ENCODE results near the gene GBP1. TPM values are rescaled to one million over a fixed set of nuclear protein-coding genes. Genes with fewer than 3 reads are reported as not detected.
A peak's percentile ranks its signal among the peaks of the same experiment; 100 is the strongest.

Gene GBP1
- 26.5 and 26.6 TPM in 2 replicates for total RNA-seq (2013; cell fraction: nucleolus; rRNA removed)
- total RNA-seq (2014; rRNA removed), result 5.1 and 5.3 TPM in 2 replicates
- 6.8 and 6.9 TPM in 2 replicates for total RNA-seq (2014; rRNA removed; fragmentation: Illumina TruSeq; extraction: Trizol)
- 3.9 and 4.8 TPM in 2 replicates for total RNA-seq (2021)
- 9.7 TPM for polyA plus RNA-seq (2011; ENCODE audit: low read depth)
- 8.7 and 8.9 TPM in 2 replicates for polyA plus RNA-seq (2011; rRNA removed)
- polyA plus RNA-seq (2011; cell fraction: cytosol; rRNA removed), result 4.2 and 4.7 TPM in 2 replicates
- 16.8 and 17.4 TPM in 2 replicates for polyA plus RNA-seq (2011; cell fraction: nucleus; rRNA removed)
- 14.2 and 14.8 TPM in 2 replicates for polyA plus RNA-seq (2012)
- 7.2 and 8.4 TPM in 2 replicates for polyA plus RNA-seq (2014; fragmentation: Illumina TruSeq; extraction: Trizol)
- polyA plus RNA-seq (2014; fragmentation: Nextera tagmentation; extraction: Ambion mirVana), result 1 to 10 TPM; 3.6 to 6.2 TPM
- 3.4 and 4.2 TPM in 2 replicates for polyA plus RNA-seq (2014; rRNA removed)
- 1 to 10 TPM; 1.5 to 1.8 TPM for polyA plus RNA-seq (2016; fragmentation: Nextera tagmentation; extraction: Ambion mirVana)
- polyA minus RNA-seq (2011; rRNA and poly(A)+ RNA removed), result 6.7 and 9.0 TPM in 2 replicates
- 1.6 and 4.3 TPM in 2 replicates for polyA minus RNA-seq (2011; cell fraction: cytosol; rRNA and poly(A)+ RNA removed)
- 14.4 and 18.2 TPM in 2 replicates for polyA minus RNA-seq (2011; cell fraction: nucleus; rRNA and poly(A)+ RNA removed)
- percentile 67 among the genes with signal in this experiment for Bru-seq, nascent RNA
- percentile 63 among the genes with signal in this experiment for BruChase-seq, experiment 1, labeled RNA remaining after a 6-hour chase
- percentile 59 among the genes with signal in this experiment for BruChase-seq, experiment 2, labeled RNA remaining after a 2-hour chase
- long read RNA-seq, experiment 1, transcript GBP1-201 (11 exons, 3,035 nt), result major isoform, 12 of 22 reads
- long read RNA-seq, experiment 1, partial matches to known transcripts, result 9 of 22 reads
- long read RNA-seq, experiment 1, other reads (novel, unspliced or antisense), result 1 of 22 reads
- long read RNA-seq, experiment 2, transcript GBP1-201 (11 exons, 3,035 nt), result major isoform, 115 of 209 reads
- long read RNA-seq, experiment 2, partial matches to known transcripts, result 85 of 209 reads
- long read RNA-seq, experiment 2, other reads (novel, unspliced or antisense), result 7 of 209 reads

- Histone ChIP-seq H3K27ac (ENCODE audit: control insufficient read depth, insufficient read depth) (peak within 1 kb of the TSS; percentile 94), H3K9ac (ENCODE audit: control insufficient read depth, insufficient read depth, low read length) (peak within 1 kb of the TSS; percentile 85), H3K27me3 (replicated peaks in 1 of 2; ENCODE audit: control insufficient read depth in 2 of 2, insufficient read depth in 2 of 2, low read length in 1 of 2) (no peaks in the 10 kb centered on the region), H3K4me3 (peak within 1 kb of the TSS; percentile 80), H4K20me1 (ENCODE audit: control insufficient read depth, insufficient read depth) (no peaks in the 10 kb centered on the region), H3K36me3 (ENCODE audit: control insufficient read depth in 2 of 2, insufficient read depth in 2 of 2, low read length in 1 of 2) (no peaks in the 10 kb centered on the region; a peak in 1 of 4 replicates), H3K4me1 (ENCODE audit: control insufficient read depth, insufficient read depth, low read length) (no peaks in the 10 kb centered on the region), H2AFZ (ENCODE audit: control insufficient read depth, low read depth, low read length) (peak within 1 kb of the TSS; percentile 92), H3K79me2 (ENCODE audit: control insufficient read depth, insufficient read depth, low read length) (peaks cover 9% of the 10 kb centered on the region), H3K9me3 (replicated peaks; ENCODE audit: control insufficient read depth, insufficient read depth, low read length) (no peaks in the 10 kb centered on the region), H3K4me2 (ENCODE audit: control insufficient read depth, insufficient read depth) (peak within 1 kb of the TSS; percentile 82)
- ChIA-PET RAD21 (ENCODE audit: unreplicated experiment) (interaction anchor here (0.9 to 1.8 kb wide), 5 partner anchors 16 to 81 kb away, joined by 3 to 5 read pairs (median 4); no protein-coding TSS in a partner anchor), POLR2A (no interaction called here), CTCF (interaction anchor here (1.0 to 1.4 kb wide), 3 partner anchors 21 to 388 kb away, joined by 3 to 4 read pairs (median 3); no protein-coding TSS in a partner anchor), SMC1A (ENCODE audit: uncharacterized antibody, unreplicated experiment) (interaction anchor here (0.5 to 2.2 kb wide), 10 partner anchors 12 to 293 kb away, joined by 3 to 9 read pairs (median 3); partner anchors contain the start of gene GBP3)
- 14% methylated on average over 4 of the region's 4 CpGs for WGBS (ENCODE audit: insufficient coverage, insufficient replicate concordance, low lambda C conversion rate, missing lambda C conversion rate)
- FAIRE-seq (no peak), DNase-seq (ENCODE audit: low read depth, low spot score) (no peak), ATAC-seq (peak; percentile 80)
- TF ChIP-seq ESRRA (IDR thresholded peaks at IDR 0.05; ENCODE audit: low read length) (no peak), SRF (IDR thresholded peaks at IDR 0.05; ENCODE audit: low read depth in 2 of 2, low read length in 2 of 2) (peak in 1 of 2 experiments; percentile 84; a peak in 2 of 4 replicates), FOXK2 (IDR thresholded peaks at IDR 0.05) (no peak), ZNF207 (IDR thresholded peaks at IDR 0.05; ENCODE audit: borderline replicate concordance) (no peak), ATF2 (IDR thresholded peaks at IDR 0.05; ENCODE audit: low read length) (no peak), POLR2AphosphoS5 (IDR thresholded peaks at IDR 0.05; ENCODE audit: low read length) (0 out of 2 replicates have a peak, but pooled peaks have one; percentile 33)
- BruUV-seq (replicated peaks), result no TSS peak
- in situ Hi-C loops (cut with MboI) (no loop called here), intact Hi-C loops (cut with micrococcal nuclease; ENCODE audit: unreplicated experiment) (no loop called here)
These were observed at the start of gene GBP1 for GRCh38 chr1:89065079-89065868. Gene GBP1 (minus strand): TSS chr1:89065208. CDS start chr1:89063234, 1,974 bp downstream.
